HepG2 (cell line): Measurements from ENCODE around the gene NUDT2.

Experiments
- CBX2 ChIP-seq, 2 experiments: fragments of 200-600 bp in 1 of 2; sonication (generic); formaldehyde crosslinking in 1 of 2; IDR thresholded peaks; 2 replicates each; pipeline versions ENCODE4 v1.7.0 to v1.8.1; 2018 to 2022; ENCODE audit warnings: low read depth in 2 of 2, low read length in 1 of 2, mild to moderate bottlenecking in 1 of 2, missing genetic modification reagents in 1 of 2
- MIER3 ChIP-seq: IDR thresholded peaks from 2 replicates; pipeline ENCODE4 v1.6.1; 2016; ENCODE audit warnings: missing compliant biosample characterization, borderline replicate concordance
- RAD21 ChIP-seq: fragments of 450-650 bp; formaldehyde crosslinking; IDR thresholded peaks from 2 replicates; pipeline ENCODE4 v1.5.0; 2020; ENCODE audit warnings: mild to moderate bottlenecking
- THAP7 ChIP-seq: sonication (generic); formaldehyde crosslinking; IDR thresholded peaks from 2 replicates; pipeline ENCODE4 v1.8.1; 2023; ENCODE audit warnings: mild to moderate bottlenecking, missing genetic modification reagents
- ZFP41 ChIP-seq: sonication (generic); formaldehyde crosslinking; IDR thresholded peaks from 2 replicates; pipeline ENCODE4 v1.4.0; 2020; ENCODE audit warnings: mild to moderate bottlenecking, missing genetic modification reagents, borderline replicate concordance
- ZMAT3 ChIP-seq: sonication (generic); formaldehyde crosslinking; conservative IDR thresholded peaks from 2 replicates; pipeline ENCODE4 v1.7.0; 2021; ENCODE audit warnings: missing genetic modification reagents
- ZNF230 ChIP-seq: sonication (generic); formaldehyde crosslinking; IDR thresholded peaks from 2 replicates; pipeline ENCODE4 v1.4.0; 2020; ENCODE audit warnings: mild to moderate bottlenecking, missing genetic modification reagents
- ZNF362 ChIP-seq: sonication (generic); formaldehyde crosslinking; IDR thresholded peaks from 2 replicates; pipeline ENCODE4 v1.4.0; 2020; ENCODE audit warnings: missing genetic modification reagents, mild to moderate bottlenecking, borderline replicate concordance
- ZNF484 ChIP-seq: sonication (generic); formaldehyde crosslinking; IDR thresholded peaks from 2 replicates; pipeline ENCODE4 v1.5.1; 2020; ENCODE audit warnings: mild to moderate bottlenecking, low read depth, missing genetic modification reagents, borderline replicate concordance
- TF ChIP-seq, protein P1 (sequence below): sonication (generic); formaldehyde crosslinking; IDR thresholded peaks from 2 replicates; pipeline ENCODE4 v1.5.0; 2020; ENCODE audit warnings: mild to moderate bottlenecking, missing genetic modification reagents, moderate library complexity

GRCh38 chr9:34380511-34381315 lies 51.3 kb downstream of the NUDT2 start:
- no peak for TF ChIP-seq ZNF362
- no peak for TF ChIP-seq CBX2 (IDR thresholded peaks at IDR 0.05; ENCODE audit: low read depth, low read length)
- 0 out of 2 replicates have a peak, but pooled peaks have one; percentile 24 for TF ChIP-seq CBX2 (CRISPR knock-in tag; IDR thresholded peaks at IDR 0.05; ENCODE audit: low read depth)
- peak; percentile 95 for TF ChIP-seq ZMAT3 (CRISPR knock-in tag)
- TF ChIP-seq, protein P1, sequence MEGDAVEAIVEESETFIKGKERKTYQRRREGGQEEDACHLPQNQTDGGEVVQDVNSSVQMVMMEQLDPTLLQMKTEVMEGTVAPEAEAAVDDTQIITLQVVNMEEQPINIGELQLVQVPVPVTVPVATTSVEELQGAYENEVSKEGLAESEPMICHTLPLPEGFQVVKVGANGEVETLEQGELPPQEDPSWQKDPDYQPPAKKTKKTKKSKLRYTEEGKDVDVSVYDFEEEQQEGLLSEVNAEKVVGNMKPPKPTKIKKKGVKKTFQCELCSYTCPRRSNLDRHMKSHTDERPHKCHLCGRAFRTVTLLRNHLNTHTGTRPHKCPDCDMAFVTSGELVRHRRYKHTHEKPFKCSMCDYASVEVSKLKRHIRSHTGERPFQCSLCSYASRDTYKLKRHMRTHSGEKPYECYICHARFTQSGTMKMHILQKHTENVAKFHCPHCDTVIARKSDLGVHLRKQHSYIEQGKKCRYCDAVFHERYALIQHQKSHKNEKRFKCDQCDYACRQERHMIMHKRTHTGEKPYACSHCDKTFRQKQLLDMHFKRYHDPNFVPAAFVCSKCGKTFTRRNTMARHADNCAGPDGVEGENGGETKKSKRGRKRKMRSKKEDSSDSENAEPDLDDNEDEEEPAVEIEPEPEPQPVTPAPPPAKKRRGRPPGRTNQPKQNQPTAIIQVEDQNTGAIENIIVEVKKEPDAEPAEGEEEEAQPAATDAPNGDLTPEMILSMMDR (CRISPR knock-in tag): no peak
- TF ChIP-seq ZNF484 (CRISPR knock-in tag): no peak
- TF ChIP-seq THAP7: peak; percentile 82; the same call in 1 of the 2 replicates
- no peak for TF ChIP-seq MIER3 (CRISPR knock-in tag)
- TF ChIP-seq RAD21 (CRISPR knock-in tag): 0 out of 2 replicates have a peak, but pooled peaks have one; percentile 19
- TF ChIP-seq ZNF230 (CRISPR knock-in tag): no peak
- TF ChIP-seq ZFP41: peak; percentile 86; the same call in 1 of the 2 replicates
